Measurements from ENCODE around the gene CDKN1A. TPM values are rescaled to one million over a fixed set of nuclear protein-coding genes. Genes with fewer than 3 reads are reported as not detected.

The CDKN1A gene
- 85.1 and 95.9 TPM in 2 replicates for total RNA-seq (2014; rRNA removed; shearing (Covaris generic))

DNA sequence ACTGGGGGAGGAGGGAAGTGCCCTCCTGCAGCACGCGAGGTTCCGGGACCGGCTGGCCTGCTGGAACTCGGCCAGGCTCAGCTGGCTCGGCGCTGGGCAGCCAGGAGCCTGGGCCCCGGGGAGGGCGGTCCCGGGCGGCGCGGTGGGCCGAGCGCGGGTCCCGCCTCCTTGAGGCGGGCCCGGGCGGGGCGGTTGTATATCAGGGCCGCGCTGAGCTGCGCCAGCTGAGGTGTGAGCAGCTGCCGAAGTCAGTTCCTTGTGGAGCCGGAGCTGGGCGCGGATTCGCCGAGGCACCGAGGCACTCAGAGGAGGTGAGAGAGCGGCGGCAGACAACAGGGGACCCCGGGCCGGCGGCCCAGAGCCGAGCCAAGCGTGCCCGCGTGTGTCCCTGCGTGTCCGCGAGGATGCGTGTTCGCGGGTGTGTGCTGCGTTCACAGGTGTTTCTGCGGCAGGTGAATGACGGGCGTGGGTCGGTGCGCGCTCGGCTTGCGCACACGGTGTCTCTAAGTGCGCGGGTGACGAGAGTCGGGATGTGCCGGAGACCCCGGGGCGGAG is at the start of gene CDKN1A:
Gene CDKN1A, plus strand, starts transcription at position 227 of the 555 bp plus-strand sequence. CDS start 5,388 bp downstream, outside the sequence.

GRCh38 chr6:36697481-36697903 is 19.0 kb downstream of the CDKN1A start, which contains the start of gene RAB44:
TSS of gene RAB44 (plus strand) at chr6:36697826. CDS start at chr6:36704236, 6,410 bp downstream.

Small RNA genes lying within 50 kb of the gene (small RNA-seq; reads per million reads assigned to genes)
- gene RF00019 (not detected), gene RNU1-88P (0.50 reads per million, percentile 23 among the genes with 10 or more reads in this experiment)

Other genes starting within 250 kb of the CDKN1A start
- not detected in 2 replicates for gene PXT1, start 235.9 kb upstream of the CDKN1A start, total RNA-seq (2014; rRNA removed; shearing (Covaris generic))
- 23.5 and 24.3 TPM in 2 replicates for gene KCTD20, start 235.7 kb upstream of the CDKN1A start, total RNA-seq (2014; rRNA removed; shearing (Covaris generic))
- gene STK38, start 131.2 kb upstream of the CDKN1A start, total RNA-seq (2014; rRNA removed; shearing (Covaris generic)): 4.9 and 5.5 TPM in 2 replicates
- 331 and 464 TPM in 2 replicates for gene SRSF3, start 84.4 kb upstream of the CDKN1A start, total RNA-seq (2014; rRNA removed; shearing (Covaris generic))
- 0.11 TPM in 1 of 2 replicates, not detected in the other for gene RAB44, start 19.1 kb downstream of the CDKN1A start, total RNA-seq (2014; rRNA removed; shearing (Covaris generic))
- 0.05 and 0.26 TPM in 2 replicates for gene CPNE5, start 160.7 kb downstream of the CDKN1A start, total RNA-seq (2014; rRNA removed; shearing (Covaris generic))
- gene PPIL1, start 196.1 kb downstream of the CDKN1A start, total RNA-seq (2014; rRNA removed; shearing (Covaris generic)): 20.5 and 21.0 TPM in 2 replicates
- 16.7 and 17.6 TPM in 2 replicates for gene C6orf89, start 207.2 kb downstream of the CDKN1A start, total RNA-seq (2014; rRNA removed; shearing (Covaris generic))

Data from A375 (cell line).